Stimulated activated naive CD8-positive, alpha-beta T cell treated with anti-CD3 and anti-CD28 coated beads, Interleukin-15, Interleukin-2, amounts not matched to agents 100 U/mL and 50 U/mL, for 24 hours (primary cell): Measurements from ENCODE around the gene CRLF1.

ENCODE experiments used
- ATAC-seq: fragments of 150-1000 bp; cut with Tn5 transposase; one replicate; pipeline ENCODE4 v1.10.0; 2021
- DNase-seq: peaks from one replicate; pipeline ENCODE4 v3.0.0; 2021

Gene CRLF1

GRCh38 chr19:18557411-18558201 lies 49.0 kb downstream of the CRLF1 start, which contains the start of gene KXD1:
Gene KXD1, plus strand, starts transcription at chr19:18557870. Its CDS starts 4,187 bp downstream, at chr19:18562057.
- ATAC-seq (peak; percentile 99), DNase-seq (peak; percentile 99)

GRCh38 chr19:18551631-18552030 lies 55.0 kb downstream of the CRLF1 start:
- ATAC-seq: no peak
- no peak for DNase-seq

GRCh38 chr19:18543814-18544475 lies 62.7 kb downstream of the CRLF1 start:
- ATAC-seq (peak; percentile 89), DNase-seq (peak; percentile 81)
